HEK293 (cell line): ENCODE results near the gene PITPNM2.
"Not testable (repeated sequence)": the region's sequence is repeated elsewhere in the genome, so short reads cannot be mapped to it uniquely, and the experiment has no call there.

Source experiments
- CTCF ChIA-PET: fragments of 350-600 bp; formaldehyde crosslinking; extraction: SDS; loops from one replicate; lab custom pipeline; 2021; ENCODE audit warnings: antibody characterized with exemption; lab: Yijun Ruan, JAX
- POLR2A ChIA-PET: fragments of 300-600 bp; formaldehyde crosslinking; extraction: SDS; loops from one replicate; lab custom pipeline; 2020; ENCODE audit warnings: antibody characterized with exemption, inconsistent platforms; lab: Yijun Ruan, JAX
- H3K27ac ChIP-seq: fragments of 200-500 bp; sonication (Bioruptor generic); 2 replicates; pipeline ENCODE4 v1.5.1; 2014; ENCODE audit warnings: low read depth, low read length, control low read depth, inconsistent platforms; ENCODE audit errors: extremely low read depth
- H3K36me3 ChIP-seq, 2 experiments: fragments of 200-500 bp in 1 of 2; sonication (Bioruptor generic) in 1 of 2; 1 replicate in 1 of 2; 2 replicates in 1 of 2; pipeline ENCODE4 v1.5.1; 2014 to 2017; ENCODE audit warnings: inconsistent platforms in 2 of 2, low read length in 2 of 2; ENCODE audit not compliant: control insufficient read depth in 2 of 2, insufficient read depth in 1 of 2
- H3K4me1 ChIP-seq: fragments of 200-500 bp; sonication (Bioruptor generic); 2 replicates; pipeline ENCODE4 v1.5.1; 2014; ENCODE audit warnings: mild to moderate bottlenecking, low read length, inconsistent platforms; ENCODE audit not compliant: control insufficient read depth, insufficient read depth
- H3K4me3 ChIP-seq: 2 replicates; pipeline ENCODE4 v1.5.1; 2011; ENCODE audit warnings: low read depth, mild to moderate bottlenecking, control low read depth, low read length, moderate library complexity
- H3K9me3 ChIP-seq: fragments of 200-500 bp; sonication (Bioruptor generic); 2 replicates; pipeline ENCODE4 v1.5.1; 2014; ENCODE audit warnings: low read depth, low read length, inconsistent platforms; ENCODE audit not compliant: control insufficient read depth, insufficient read depth
- OSR2 ChIP-seq: fragments of 450-650 bp; formaldehyde crosslinking; IDR thresholded peaks from 2 replicates; pipeline ENCODE4 v1.5.1; 2016; ENCODE audit warnings: missing biosample characterization, missing genetic modification characterization
- PRDM10 ChIP-seq: fragments of 450-650 bp; formaldehyde crosslinking; IDR thresholded peaks from 2 replicates; pipeline ENCODE4 v1.5.1; 2016; ENCODE audit warnings: missing biosample characterization, missing genetic modification characterization
- SALL2 ChIP-seq: fragments of 450-650 bp; formaldehyde crosslinking; IDR thresholded peaks from 2 replicates; pipeline ENCODE4 v1.5.0; 2017; ENCODE audit warnings: missing biosample characterization, mild to moderate bottlenecking, missing genetic modification characterization, borderline replicate concordance
- ZIC2 ChIP-seq: fragments of 450-650 bp; formaldehyde crosslinking; IDR thresholded peaks from 2 replicates; pipeline ENCODE4 v1.5.1; 2016; ENCODE audit warnings: missing biosample characterization, missing genetic modification characterization
- ZNF132 ChIP-seq: fragments of 450-650 bp; formaldehyde crosslinking; IDR thresholded peaks from 2 replicates; pipeline ENCODE4 v1.5.1; 2017; ENCODE audit warnings: missing biosample characterization, missing genetic modification characterization, borderline replicate concordance
- ZNF266 ChIP-seq: fragments of 450-650 bp; formaldehyde crosslinking; IDR thresholded peaks from 2 replicates; pipeline ENCODE4 v1.5.1; 2016; ENCODE audit warnings: missing biosample characterization, missing genetic modification characterization, low read depth
- ZNF292 ChIP-seq: fragments of 450-650 bp; formaldehyde crosslinking; IDR thresholded peaks from 2 replicates; pipeline ENCODE4 v1.5.1; 2016; ENCODE audit warnings: low read depth, missing biosample characterization, missing genetic modification characterization, borderline replicate concordance
- ZNF391 ChIP-seq: fragments of 450-650 bp; formaldehyde crosslinking; IDR thresholded peaks from 2 replicates; pipeline ENCODE4 v1.5.1; 2016; ENCODE audit warnings: low read depth, missing biosample characterization, missing genetic modification characterization, borderline replicate concordance
- ZNF501 ChIP-seq: fragments of 450-650 bp; formaldehyde crosslinking; IDR thresholded peaks from 2 replicates; pipeline ENCODE4 v1.5.1; 2016; ENCODE audit warnings: missing biosample characterization, missing genetic modification characterization
- ZNF530 ChIP-seq: fragments of 450-650 bp; formaldehyde crosslinking; IDR thresholded peaks from 2 replicates; pipeline ENCODE4 v1.5.1; 2016; ENCODE audit warnings: low read depth, missing biosample characterization, missing genetic modification characterization
- ZNF658 ChIP-seq: fragments of 450-650 bp; formaldehyde crosslinking; IDR thresholded peaks from 2 replicates; pipeline ENCODE4; 2016; ENCODE audit warnings: missing biosample characterization, missing genetic modification characterization
- ZNF768 ChIP-seq: fragments of 450-650 bp; formaldehyde crosslinking; IDR thresholded peaks from 2 replicates; pipeline ENCODE4 v1.5.1; 2018; ENCODE audit warnings: missing biosample characterization, mild to moderate bottlenecking, missing genetic modification characterization

The PITPNM2 gene

GRCh38 chr12:123104809-123105208 is 46.1 kb downstream of the PITPNM2 start (continued):
- TF ChIP-seq ZNF391 (tag by site-specific recombination) (no peak), OSR2 (tag by site-specific recombination) (no peak), ZNF768 (tag by site-specific recombination) (no peak), ZNF530 (no peak), ZNF292 (tag by site-specific recombination) (no peak)

GRCh38 chr12:123104094-123104493 is 46.8 kb downstream of the PITPNM2 start:
- POLR2A ChIA-PET, H3K4me3 ChIP-seq, H3K9me3 ChIP-seq, H3K4me1 ChIP-seq, CTCF ChIA-PET, H3K36me3 ChIP-seq, H3K27ac ChIP-seq: not testable (repeated sequence)

- TF ChIP-seq ZIC2 (tag by site-specific recombination) (peak; percentile 65), ZNF266 (no peak)
- POLR2A ChIA-PET: no interaction called here
Observed at GRCh38 chr12:123102781-123103503, 47.9 kb downstream of the PITPNM2 start.

DNA sequence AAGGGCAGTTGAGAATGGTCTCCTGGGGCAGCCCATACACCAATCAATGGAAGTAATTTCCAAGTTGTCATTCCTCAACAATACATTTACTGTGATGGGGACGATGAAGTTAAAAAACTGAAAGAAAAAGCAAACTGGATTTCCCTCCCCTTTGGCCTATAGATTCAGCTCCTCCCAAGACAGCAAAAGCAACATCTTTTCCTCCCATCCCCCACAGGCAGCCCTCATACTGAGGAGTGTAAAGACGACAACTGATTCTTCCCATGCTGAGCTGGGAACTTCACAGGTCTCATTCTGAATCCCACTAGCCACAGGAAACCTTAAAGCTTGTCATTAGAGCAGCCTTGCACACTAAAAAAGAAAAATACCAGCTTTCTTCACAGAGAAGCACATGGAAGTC is 48.5 kb downstream of the PITPNM2 start:
- Histone ChIP-seq H3K4me3 (no peak overlapping the region), H3K27ac (no peak overlapping the region), H3K4me1 (0 out of 2 replicates have a peak, but pooled peaks cover 2% of the 10 kb centered on the region), H3K36me3 (no peaks in the 10 kb centered on the region), H3K9me3 (no peaks in the 10 kb centered on the region)
- TF ChIP-seq SALL2 (tag by site-specific recombination): no peak
- peak; percentile 34 for TF ChIP-seq ZIC2 (tag by site-specific recombination)
- POLR2A ChIA-PET: no interaction called here
- CTCF ChIA-PET: no interaction called here

More at GRCh38 chr12:123102781-123103503, 47.9 kb downstream of the PITPNM2 start:
- Histone ChIP-seq H3K9me3 (no peaks in the 10 kb centered on the region), H3K4me1 (0 out of 2 replicates have a peak, but pooled peaks cover 2% of the 10 kb centered on the region), H3K4me3 (no peak overlapping the region), H3K27ac (no peak overlapping the region), H3K36me3 (no peaks in the 10 kb centered on the region)
- CTCF ChIA-PET: interaction anchor here (0.8 kb wide), 1 partner anchor 150 kb away, joined by 3 read pairs; no protein-coding TSS in a partner anchor

DNA sequence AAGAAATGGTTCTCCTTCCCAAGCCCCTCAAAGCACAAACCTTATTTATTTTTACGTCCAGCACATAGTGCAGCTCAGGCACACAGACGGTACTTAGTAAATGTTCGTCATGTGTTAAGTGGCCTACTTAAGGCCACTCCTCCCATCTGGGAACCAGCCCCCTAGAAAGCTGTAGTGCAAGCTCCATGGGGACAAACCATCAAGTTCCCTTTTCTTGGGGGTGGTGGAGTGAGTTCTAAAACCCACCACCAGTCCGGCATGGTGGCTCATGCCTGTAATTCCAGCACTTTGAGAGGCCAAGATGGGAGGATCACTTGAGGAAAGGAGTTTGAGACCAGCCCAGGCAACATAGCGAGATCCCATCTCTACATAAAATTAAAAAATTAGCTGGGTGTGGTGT is 49.4 kb downstream of the PITPNM2 start:
- no peak overlapping the region for H3K4me3 ChIP-seq
- TF ChIP-seq ZNF501 (tag by site-specific recombination) (no peak), PRDM10 (tag by site-specific recombination) (peak; percentile 62; the same call in 1 of the 2 replicates), ZNF658 (tag by site-specific recombination) (no peak), ZNF132 (tag by site-specific recombination) (no peak)
- ChIA-PET POLR2A (no interaction called here), CTCF (no interaction called here)
- H3K4me1 ChIP-seq: 0 out of 2 replicates have a peak, but pooled peaks cover 2% of the 10 kb centered on the region
- H3K9me3 ChIP-seq: no peaks in the 10 kb centered on the region
- H3K27ac ChIP-seq: no peak overlapping the region
- no peaks in the 10 kb centered on the region for H3K36me3 ChIP-seq
